ENCODE measurements around the gene MAP1LC3B.
A peak's percentile ranks its signal among the peaks of the same experiment; 100 is the strongest.

MAP1LC3B gene

GRCh38 chr16:87391950-87392820, at the start of gene MAP1LC3B:
Gene MAP1LC3B (plus strand): TSS chr16:87392336. CDS start chr16:87392428, 92 bp downstream.
- DNase-seq (ENCODE audit: low read depth in 3 of 3) = peak; percentile 95 to 97 (median 95)

- DNase-seq (ENCODE audit: low read depth in 3 of 3) = no peak
These were observed 49.6 kb upstream of the MAP1LC3B start for GRCh38 chr16:87342504-87342903.

- no peak for DNase-seq (ENCODE audit: low read depth in 3 of 3)
These were observed 49.0 kb upstream of the MAP1LC3B start for GRCh38 chr16:87342978-87343752.

GRCh38 chr16:87343753-87344050, 48.4 kb upstream of the MAP1LC3B start:
- no peak for DNase-seq (ENCODE audit: low read depth in 3 of 3)

GRCh38 chr16:87344165-87344930, 47.8 kb upstream of the MAP1LC3B start:
- no peak for DNase-seq (ENCODE audit: low read depth in 3 of 3)

GRCh38 chr16:87344931-87345631, 47.1 kb upstream of the MAP1LC3B start:
- peak; percentile 17 to 31 (median 25) for DNase-seq (ENCODE audit: low read depth in 3 of 3)

GRCh38 chr16:87345726-87346424, 46.3 kb upstream of the MAP1LC3B start:
- no peak for DNase-seq (ENCODE audit: low read depth in 3 of 3)

GRCh38 chr16:87346517-87347060, 45.5 kb upstream of the MAP1LC3B start:
- no peak for DNase-seq (ENCODE audit: low read depth in 3 of 3)

GRCh38 chr16:87347932-87348615, 44.1 kb upstream of the MAP1LC3B start:
- no peak for DNase-seq (ENCODE audit: low read depth in 3 of 3)

GRCh38 chr16:87348616-87349157, 43.4 kb upstream of the MAP1LC3B start:
- DNase-seq (ENCODE audit: low read depth in 3 of 3) = no peak

- DNase-seq (ENCODE audit: low read depth in 3 of 3) = no peak
These were observed 42.1 kb upstream of the MAP1LC3B start for GRCh38 chr16:87350031-87350430.

GRCh38 chr16:87350681-87351319, 41.3 kb upstream of the MAP1LC3B start:
- no peak for DNase-seq (ENCODE audit: low read depth in 3 of 3)

GRCh38 chr16:87351320-87351698, 40.8 kb upstream of the MAP1LC3B start:
- no peak for DNase-seq (ENCODE audit: low read depth in 3 of 3)

GRCh38 chr16:87352818-87353217, 39.3 kb upstream of the MAP1LC3B start:
- DNase-seq (ENCODE audit: low read depth in 3 of 3) = no peak

GRCh38 chr16:87353613-87354012, 38.5 kb upstream of the MAP1LC3B start:
- no peak for DNase-seq (ENCODE audit: low read depth in 3 of 3)

GRCh38 chr16:87356491-87356853, 35.7 kb upstream of the MAP1LC3B start:
- no peak for DNase-seq (ENCODE audit: low read depth in 3 of 3)

GRCh38 chr16:87358250-87358649, 33.9 kb upstream of the MAP1LC3B start:
- DNase-seq (ENCODE audit: low read depth in 3 of 3) = no peak

GRCh38 chr16:87358696-87359095, 33.4 kb upstream of the MAP1LC3B start:
- DNase-seq (ENCODE audit: low read depth in 3 of 3) = no peak

GRCh38 chr16:87359121-87359520, 33.0 kb upstream of the MAP1LC3B start:
- no peak for DNase-seq (ENCODE audit: low read depth in 3 of 3)

Data from stimulated activated CD4-positive, alpha-beta T cell treated with anti-CD3 and anti-CD28 coated beads, TNF-alpha, amount 100 ng/mL, for 48 hours (primary cell).